ENCODE results near the gene EFL1.
"Not testable (repeated sequence)": the region's sequence is repeated elsewhere in the genome, so short reads cannot be mapped to it uniquely, and the experiment has no call there.

The EFL1 gene

GRCh38 chr15:82304778-82305090 lies 42.2 kb upstream of the EFL1 start:
- Histone ChIP-seq H3K4me3 (replicated peaks; ENCODE audit: low read depth, low read length) (no peak overlapping the region), H3K27me3 (replicated peaks; ENCODE audit: control insufficient read depth, insufficient read depth, low read length) (0 out of 2 replicates have a peak, but pooled peaks cover 2% of the 10 kb centered on the region), H3K36me3 (ENCODE audit: control insufficient read depth, insufficient read depth, low read length) (no peaks in the 10 kb centered on the region)
- DNase-seq (ENCODE audit: extremely low read depth, insufficient read length): no peak
- TF ChIP-seq CTCF (IDR thresholded peaks at IDR 0.05; ENCODE audit: insufficient read depth, low read length, poor library complexity, severe bottlenecking): no peak

- 0 out of 2 replicates have a peak, but pooled peaks cover 2% of the 10 kb centered on the region for H3K27me3 ChIP-seq (replicated peaks; ENCODE audit: control insufficient read depth, insufficient read depth, low read length)
- no peak overlapping the region for H3K4me3 ChIP-seq (replicated peaks; ENCODE audit: low read depth, low read length)
- DNase-seq (ENCODE audit: extremely low read depth, insufficient read length): no peak
- TF ChIP-seq CTCF (IDR thresholded peaks at IDR 0.05; ENCODE audit: insufficient read depth, low read length, poor library complexity, severe bottlenecking): no peak
- no peaks in the 10 kb centered on the region for H3K36me3 ChIP-seq (ENCODE audit: control insufficient read depth, insufficient read depth, low read length)
Observed at GRCh38 chr15:82303956-82304777, 41.6 kb upstream of the EFL1 start.

- no peak for TF ChIP-seq CTCF (IDR thresholded peaks at IDR 0.05; ENCODE audit: insufficient read depth, low read length, poor library complexity, severe bottlenecking)
- no peak for DNase-seq (ENCODE audit: extremely low read depth, insufficient read length)
- no peak overlapping the region for H3K4me3 ChIP-seq (replicated peaks; ENCODE audit: low read depth, low read length)
- H3K27me3 ChIP-seq (replicated peaks; ENCODE audit: control insufficient read depth, insufficient read depth, low read length): no peaks in the 10 kb centered on the region
- no peaks in the 10 kb centered on the region for H3K36me3 ChIP-seq (ENCODE audit: control insufficient read depth, insufficient read depth, low read length)
Observed at GRCh38 chr15:82301296-82302016, 38.9 kb upstream of the EFL1 start.

- Histone ChIP-seq H3K27me3 (replicated peaks; ENCODE audit: control insufficient read depth, insufficient read depth, low read length) (no peaks in the 10 kb centered on the region), H3K4me3 (replicated peaks; ENCODE audit: low read depth, low read length) (no peak overlapping the region), H3K36me3 (ENCODE audit: control insufficient read depth, insufficient read depth, low read length) (no peaks in the 10 kb centered on the region)
- DNase-seq (ENCODE audit: extremely low read depth, insufficient read length): no peak
- TF ChIP-seq CTCF (IDR thresholded peaks at IDR 0.05; ENCODE audit: insufficient read depth, low read length, poor library complexity, severe bottlenecking): no peak
Observed at GRCh38 chr15:82300883-82301282, 38.3 kb upstream of the EFL1 start.

- not testable (repeated sequence) for H3K27me3 ChIP-seq (replicated peaks; ENCODE audit: control insufficient read depth, insufficient read depth, low read length); H3K36me3 ChIP-seq (ENCODE audit: control insufficient read depth, insufficient read depth, low read length); H3K4me3 ChIP-seq (replicated peaks; ENCODE audit: low read depth, low read length); DNase-seq (ENCODE audit: extremely low read depth, insufficient read length)
Observed at GRCh38 chr15:82300326-82300725, 37.8 kb upstream of the EFL1 start.

- not testable (repeated sequence) for H3K4me3 ChIP-seq (replicated peaks; ENCODE audit: low read depth, low read length); H3K27me3 ChIP-seq (replicated peaks; ENCODE audit: control insufficient read depth, insufficient read depth, low read length); DNase-seq (ENCODE audit: extremely low read depth, insufficient read length); H3K36me3 ChIP-seq (ENCODE audit: control insufficient read depth, insufficient read depth, low read length)
Observed at GRCh38 chr15:82299511-82299914, 37.0 kb upstream of the EFL1 start.

Data from GM06990 (cell line).